ENCODE results near the gene MSRB1. TPM values are rescaled to one million over a fixed set of nuclear protein-coding genes. Genes with fewer than 3 reads are reported as not detected.

Gene MSRB1
- total and polyA plus RNA-seq, 9 of the 15 experiments (the other 6 are each of a cell fraction or from before 2014, with no cell fraction given), result 5.4 to 33.7 (median 25.7) TPM

DNA sequence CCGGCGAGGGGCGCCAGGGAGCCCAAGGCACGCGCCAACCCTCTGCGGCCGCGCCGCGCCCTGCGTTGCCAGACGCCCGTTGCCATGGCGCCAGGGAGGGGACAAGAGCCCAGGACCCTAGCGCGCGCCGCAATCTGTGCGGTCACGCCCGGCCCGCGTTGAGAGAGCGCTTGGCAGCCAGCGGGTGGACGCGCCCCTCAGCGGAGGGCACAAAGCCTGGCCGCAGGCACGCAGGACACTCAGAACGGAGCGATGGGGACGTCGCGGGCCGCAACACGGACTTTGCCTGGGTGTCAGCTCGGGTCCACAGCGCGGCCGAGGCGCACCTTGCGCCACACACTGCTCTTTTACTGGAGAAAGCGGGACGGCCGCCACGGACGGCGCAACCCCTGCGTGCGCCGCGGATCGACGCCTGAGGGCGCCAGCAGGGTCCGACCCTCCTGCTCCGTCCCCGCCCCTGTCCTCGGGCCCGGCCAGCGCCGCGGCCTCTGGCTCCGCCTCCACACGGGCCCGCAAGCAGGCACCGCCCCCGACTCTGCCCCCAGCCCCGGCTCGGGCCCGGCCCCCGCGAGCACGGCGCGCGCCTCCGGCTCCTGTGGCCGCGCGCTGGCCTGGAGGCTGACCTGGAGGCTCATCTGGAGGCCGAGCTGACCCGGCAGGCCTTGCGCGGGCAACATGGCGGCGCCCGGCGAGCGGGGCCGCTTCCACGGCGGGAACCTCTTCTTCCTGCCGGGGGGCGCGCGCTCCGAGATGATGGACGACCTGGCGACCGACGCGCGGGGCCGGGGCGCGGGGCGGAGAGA, 40.7 kb upstream of the MSRB1 start, which contains the start of gene GFER (continued):
- no peak for TF ChIP-seq ZNF384 (IDR thresholded peaks at IDR 0.05; ENCODE audit: low read depth, low read length)
- TF ChIP-seq ZNF23 (CRISPR knock-in tag; IDR thresholded peaks at IDR 0.05), result no peak
- peak; percentile 84 for TF ChIP-seq ZFX (CRISPR knock-in tag; IDR thresholded peaks at IDR 0.05)
- no peak for TF ChIP-seq ZC3H11A (IDR thresholded peaks at IDR 0.05; ENCODE audit: low read depth, low read length)
- TF ChIP-seq SMARCA4 (IDR thresholded peaks at IDR 0.05), result no peak
- TF ChIP-seq SIX5 (IDR thresholded peaks at IDR 0.05; ENCODE audit: borderline replicate concordance in 1 of 2, insufficient read depth in 1 of 2, low read depth in 1 of 2, low read length in 2 of 2), result no peak
- TF ChIP-seq ZBTB8A (IDR thresholded peaks at IDR 0.05; ENCODE audit: partially characterized antibody), result no peak
- peak; percentile 69 for TF ChIP-seq SAP30 (IDR thresholded peaks at IDR 0.05; ENCODE audit: borderline replicate concordance, insufficient read depth, low read depth, low read length, poor library complexity, severe bottlenecking)
- TF ChIP-seq FOXM1 (IDR thresholded peaks at IDR 0.05; ENCODE audit: low read depth), result no peak
- TF ChIP-seq FOXM1 (CRISPR knock-in tag; IDR thresholded peaks at IDR 0.05; ENCODE audit: low read depth), result peak; percentile 89
- no peak for TF ChIP-seq ZNF778 (CRISPR knock-in tag; IDR thresholded peaks at IDR 0.05)
- no peak for TF ChIP-seq RNF219 (CRISPR knock-in tag; IDR thresholded peaks at IDR 0.05)
- no peak for TF ChIP-seq PHTF2 (CRISPR knock-in tag; IDR thresholded peaks at IDR 0.05)
- no peak for TF ChIP-seq GTF2A2 (tag; IDR thresholded peaks at IDR 0.05)
- peak; percentile 79; the same call in 1 of the 2 replicates for TF ChIP-seq NR4A1 (CRISPR knock-in tag; IDR thresholded peaks at IDR 0.05)
- TF ChIP-seq NR4A1 (tag; IDR thresholded peaks at IDR 0.05), result peak; percentile 71
- TF ChIP-seq, protein P1, sequence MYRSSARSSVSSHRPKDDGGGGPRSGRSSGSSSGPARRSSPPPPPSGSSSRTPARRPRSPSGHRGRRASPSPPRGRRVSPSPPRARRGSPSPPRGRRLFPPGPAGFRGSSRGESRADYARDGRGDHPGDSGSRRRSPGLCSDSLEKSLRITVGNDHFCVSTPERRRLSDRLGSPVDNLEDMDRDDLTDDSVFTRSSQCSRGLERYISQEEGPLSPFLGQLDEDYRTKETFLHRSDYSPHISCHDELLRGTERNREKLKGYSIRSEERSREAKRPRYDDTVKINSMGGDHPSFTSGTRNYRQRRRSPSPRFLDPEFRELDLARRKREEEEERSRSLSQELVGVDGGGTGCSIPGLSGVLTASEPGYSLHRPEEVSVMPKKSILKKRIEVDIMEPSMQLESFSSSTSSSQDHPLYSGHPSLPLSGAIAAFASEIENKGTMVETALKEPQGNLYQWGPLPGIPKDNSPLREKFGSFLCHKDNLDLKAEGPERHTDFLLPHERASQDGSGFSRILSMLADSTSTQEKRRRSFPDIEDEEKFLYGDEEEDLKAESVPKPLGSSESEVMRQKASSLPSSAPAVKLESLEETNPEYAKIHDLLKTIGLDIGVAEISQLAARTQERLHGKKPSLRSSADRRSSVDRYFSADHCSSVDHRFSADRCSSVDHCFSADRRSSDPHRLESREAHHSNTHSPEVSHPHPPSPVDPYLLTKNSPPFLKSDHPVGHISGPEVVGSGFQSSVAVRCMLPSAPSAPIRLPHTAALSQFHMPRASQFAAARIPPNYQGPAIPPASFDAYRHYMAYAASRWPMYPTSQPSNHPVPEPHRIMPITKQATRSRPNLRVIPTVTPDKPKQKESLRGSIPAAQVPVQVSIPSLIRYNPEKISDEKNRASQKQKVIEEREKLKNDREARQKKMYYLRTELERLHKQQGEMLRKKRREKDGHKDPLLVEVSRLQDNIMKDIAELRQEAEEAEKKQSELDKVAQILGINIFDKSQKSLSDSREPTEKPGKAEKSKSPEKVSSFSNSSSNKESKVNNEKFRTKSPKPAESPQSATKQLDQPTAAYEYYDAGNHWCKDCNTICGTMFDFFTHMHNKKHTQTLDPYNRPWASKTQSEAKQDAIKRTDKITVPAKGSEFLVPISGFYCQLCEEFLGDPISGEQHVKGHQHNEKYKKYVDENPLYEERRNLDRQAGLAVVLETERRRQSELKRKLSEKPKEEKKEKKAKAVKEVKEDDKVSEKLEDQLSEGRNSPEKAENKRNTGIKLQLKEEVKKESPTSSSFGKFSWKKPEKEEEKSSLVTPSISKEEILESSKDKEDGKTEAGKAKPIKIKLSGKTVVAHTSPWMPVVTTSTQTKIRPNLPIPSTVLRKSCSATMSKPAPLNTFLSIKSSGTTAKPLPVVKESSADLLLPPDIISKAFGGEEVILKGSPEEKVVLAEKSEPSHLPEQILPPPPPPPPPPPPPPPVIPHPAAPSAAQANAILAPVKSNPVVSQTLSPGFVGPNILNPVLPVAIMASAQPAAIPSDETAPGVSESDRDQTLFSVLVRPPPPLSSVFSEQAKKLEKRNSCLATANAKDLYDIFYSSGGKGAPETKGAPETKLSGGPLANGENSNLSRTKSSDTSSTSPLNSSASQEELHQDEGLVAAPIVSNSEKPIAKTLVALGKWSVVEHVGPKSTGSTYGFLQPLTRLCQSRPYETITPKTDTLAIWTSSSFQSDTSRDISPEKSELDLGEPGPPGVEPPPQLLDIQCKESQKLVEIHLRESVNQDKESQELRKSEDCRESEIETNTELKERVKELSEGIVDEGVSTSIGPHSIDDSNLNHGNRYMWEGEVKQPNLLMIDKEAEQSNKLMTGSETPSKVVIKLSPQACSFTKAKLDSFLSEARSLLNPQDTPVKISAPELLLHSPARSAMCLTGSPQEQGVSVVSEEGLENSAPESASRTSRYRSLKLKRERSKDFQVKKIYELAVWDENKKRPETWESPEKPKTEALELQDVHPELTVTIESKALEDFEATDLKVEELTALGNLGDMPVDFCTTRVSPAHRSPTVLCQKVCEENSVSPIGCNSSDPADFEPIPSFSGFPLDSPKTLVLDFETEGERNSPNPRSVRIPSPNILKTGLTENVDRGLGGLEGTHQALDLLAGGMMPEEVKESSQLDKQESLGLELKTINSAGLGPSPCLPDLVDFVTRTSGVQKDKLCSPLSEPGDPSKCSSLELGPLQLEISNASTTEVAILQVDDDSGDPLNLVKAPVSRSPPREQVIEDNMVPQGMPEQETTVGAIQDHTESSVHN (IDR thresholded peaks at IDR 0.05; ENCODE audit: borderline replicate concordance in 1 of 2, low read depth in 1 of 2), result no peak
- no peak for TF ChIP-seq SMC3 (conservative IDR thresholded peaks at IDR 0.05; ENCODE audit: insufficient read depth, low read depth, low read length)
